ENCODE measurements around the gene CEP162.
"Not testable (repeated sequence)": the region's sequence is repeated elsewhere in the genome, so short reads cannot be mapped to it uniquely, and the experiment has no call there.

- not testable (repeated sequence) for TF ChIP-seq CTCF, POLR2AphosphoS5 (IDR thresholded peaks at IDR 0.05)
Measured at GRCh38 chr6:84114933-84115594, 112.4 kb downstream of the CEP162 start.
